ENCODE measurements around the gene DDAH2. TPM values are rescaled to one million over a fixed set of nuclear protein-coding genes. Genes with fewer than 3 reads are reported as not detected.

DDAH2 gene
- total RNA-seq, 4 donors from 2014 or later = 65.7 to 124 (median 106) TPM

DNA sequence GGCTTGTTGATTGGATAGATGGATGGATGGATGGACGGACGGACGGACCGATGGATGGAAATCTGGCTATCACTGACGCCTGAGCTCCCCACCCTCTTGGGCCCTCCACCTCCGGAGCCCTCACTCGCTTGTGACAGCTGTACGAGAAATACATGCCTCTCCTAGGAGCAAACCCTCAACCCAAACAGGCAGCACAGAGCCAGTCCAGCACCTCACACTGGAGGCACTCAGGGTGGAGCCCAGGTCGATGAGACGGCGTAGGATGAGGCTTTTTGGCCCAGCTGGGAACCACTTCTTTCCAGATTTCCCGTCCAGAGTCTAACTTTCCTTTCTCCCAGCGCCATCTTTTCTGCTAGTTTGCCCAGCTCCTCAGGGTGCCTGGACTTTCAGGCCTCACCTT, 45.5 kb downstream of the DDAH2 start:
- no peak for TF ChIP-seq CTCF (IDR thresholded peaks at IDR 0.05)
- no peak for TF ChIP-seq POLR2A (IDR thresholded peaks at IDR 0.05)
- H3K4me3 ChIP-seq (ENCODE audit: low read depth, poor library complexity, severe bottlenecking) = no peak overlapping the region
- no peak for DNase-seq (ENCODE audit: low spot score in 2 of 2)
- WGBS, 2 donors = 75 to 84% methylated on average over 13 of the region's 13 CpGs
- intact Hi-C loops (cut with DNase I; ENCODE audit: low total_unique reads) = no loop called here

DNA sequence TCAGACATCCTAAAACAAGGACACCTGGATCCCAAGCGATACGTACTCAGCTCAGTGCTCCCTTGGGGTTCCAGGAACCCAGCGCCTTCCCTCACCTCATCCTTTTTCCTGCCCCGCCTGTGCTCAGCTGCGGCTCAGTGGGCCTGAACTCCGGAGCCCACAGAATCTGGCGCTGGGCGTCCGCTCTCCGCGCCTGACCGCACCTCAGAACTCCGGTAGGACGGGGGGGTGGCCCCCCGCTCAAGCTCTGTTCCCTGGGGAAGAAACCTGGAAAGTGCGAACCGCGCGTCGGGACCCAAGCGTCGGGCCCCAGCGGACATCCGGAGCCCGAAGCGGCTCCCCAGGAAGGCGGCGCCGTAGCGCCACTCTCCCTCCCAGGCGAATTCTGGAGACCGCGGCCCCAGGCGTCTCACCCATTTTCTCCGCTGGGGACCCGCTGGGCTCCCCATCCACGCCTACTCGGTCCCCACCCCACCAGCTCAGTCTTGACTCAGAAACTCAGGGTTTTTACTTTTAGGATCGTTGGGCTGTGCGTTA, 47.9 kb downstream of the DDAH2 start:
- H3K4me3 ChIP-seq (ENCODE audit: low read depth, poor library complexity, severe bottlenecking) = peak overlapping the region; percentile 19
- intact Hi-C loops (cut with DNase I; ENCODE audit: low total_unique reads) = no loop called here
- DNase-seq (ENCODE audit: low spot score in 2 of 2) = no peak
- WGBS, 2 donors = 0 to 2% methylated on average over 22 to 29 of the region's 40 CpGs
- TF ChIP-seq POLR2A (IDR thresholded peaks at IDR 0.05) = no peak
- no peak for TF ChIP-seq CTCF (IDR thresholded peaks at IDR 0.05)

GRCh38 chr6:31680226-31681134, 48.6 kb downstream of the DDAH2 start, which contains the start of gene LY6G5C:
LY6G5C (minus strand) TSS chr6:31681067; CDS start chr6:31680373, 694 bp downstream.
- TF ChIP-seq POLR2A (IDR thresholded peaks at IDR 0.05) (no peak), CTCF (IDR thresholded peaks at IDR 0.05) (peak in 1 of 3 donors; percentile 60)
- H3K4me3 ChIP-seq (ENCODE audit: low read depth, poor library complexity, severe bottlenecking) = peak within 1 kb of the TSS; percentile 19
- peak; percentile 86 to 95 for DNase-seq (ENCODE audit: low spot score in 2 of 2)
- WGBS, 2 donors = 13 to 14% methylated on average over 17 of the region's 17 CpGs
- intact Hi-C loops (cut with DNase I; ENCODE audit: low total_unique reads) = no loop called here

GRCh38 chr6:31677955-31678354, 51.1 kb downstream of the DDAH2 start:
- no peak overlapping the region for H3K4me3 ChIP-seq (ENCODE audit: low read depth, poor library complexity, severe bottlenecking)
- 68 to 83% methylated on average over 8 of the region's 8 CpGs for WGBS, 2 donors
- no peak for DNase-seq (ENCODE audit: low spot score in 2 of 2)
- TF ChIP-seq POLR2A (IDR thresholded peaks at IDR 0.05) = no peak
- TF ChIP-seq CTCF (IDR thresholded peaks at IDR 0.05) = no peak
- intact Hi-C loops (cut with DNase I; ENCODE audit: low total_unique reads) = no loop called here

Small RNA genes within 50 kb of the gene (microRNA-seq; reads per million reads assigned to microRNA genes)
- 0 reads per million in 2 donors for gene MIR4646 (ENCODE audit: borderline number of aligned reads in 1 of 2, borderline replicate concordance in 2 of 2)

Other genes with a start within 250 kb of the DDAH2 start
- 1 to 10 TPM in 2 of 4 donors, under 1 TPM in 2; 0.61 to 2.6 (median 1.2) TPM for gene MICB, start 231.2 kb downstream of the DDAH2 start, total RNA-seq
- gene MCCD1, start 200.3 kb downstream of the DDAH2 start, total RNA-seq = not detected
- gene DDX39B, start 187.3 kb downstream of the DDAH2 start, total RNA-seq = 100 to 1,000 TPM; 176 to 355 (median 238) TPM
- gene ATP6V1G2, start 182.7 kb downstream of the DDAH2 start, total RNA-seq = 1 to 10 TPM in 1 of 4 donors, under 1 TPM in 1, not detected in 2; 0.46 to 1.3 TPM
- 10 to 100 TPM; 25.2 to 44.4 (median 28.5) TPM for gene NFKBIL1, start 181.7 kb downstream of the DDAH2 start, total RNA-seq
- gene LTA, start 157.0 kb downstream of the DDAH2 start, total RNA-seq = not detected
- gene TNF, start 153.7 kb downstream of the DDAH2 start, total RNA-seq = 1 to 10 TPM in 1 of 4 donors, under 1 TPM in 3; 0.38 to 1.4 (median 0.59) TPM
- gene LTB, start 146.9 kb downstream of the DDAH2 start, total RNA-seq = 1 to 10 TPM in 1 of 4 donors, not detected in 3; 1.1 TPM
- 1 to 10 TPM; 1.6 to 7.0 (median 4.4) TPM for gene LST1, start 143.0 kb downstream of the DDAH2 start, total RNA-seq
- gene NCR3, start 136.3 kb downstream of the DDAH2 start, total RNA-seq = not detected
- gene AIF1, start 114.1 kb downstream of the DDAH2 start, total RNA-seq = 10 to 100 TPM in 1 of 4 donors, 1 to 10 TPM in 3; 4.8 to 13.7 (median 7.2) TPM
- 100 to 1,000 TPM in 1 of 4 donors, 10 to 100 TPM in 3; 57.4 to 131 (median 73.7) TPM for gene PRRC2A, start 108.6 kb downstream of the DDAH2 start, total RNA-seq
- 100 to 1,000 TPM; 255 to 338 (median 287) TPM for gene BAG6, start 76.6 kb downstream of the DDAH2 start, total RNA-seq
- 1 to 10 TPM; 1.7 to 7.2 (median 2.5) TPM for gene APOM, start 73.4 kb downstream of the DDAH2 start, total RNA-seq
- gene C6orf47, start 68.5 kb downstream of the DDAH2 start, total RNA-seq = 10 to 100 TPM; 35.8 to 39.9 (median 37.2) TPM
- gene GPANK1, start 64.3 kb downstream of the DDAH2 start, total RNA-seq = 10 to 100 TPM; 22.3 to 32.5 (median 24.3) TPM
- 100 to 1,000 TPM; 328 to 447 (median 416) TPM for gene CSNK2B, start 63.2 kb downstream of the DDAH2 start, total RNA-seq
- gene LY6G5B, start 59.3 kb downstream of the DDAH2 start, total RNA-seq = 10 to 100 TPM in 1 of 4 donors, 1 to 10 TPM in 3; 4.2 to 21.3 (median 7.1) TPM
- 1 to 10 TPM in 1 of 4 donors, not detected in 3; 1.6 TPM for gene LY6G5C, start 48.2 kb downstream of the DDAH2 start, total RNA-seq
- gene ABHD16A, start 26.0 kb downstream of the DDAH2 start, total RNA-seq = 10 to 100 TPM; 49.9 to 61.8 (median 52.0) TPM
- gene LY6G6F, start 22.4 kb downstream of the DDAH2 start, total RNA-seq = not detected
- 1 to 10 TPM in 1 of 4 donors, not detected in 3; 9.5 TPM for gene LY6G6D, start 14.0 kb downstream of the DDAH2 start, total RNA-seq
- gene LY6G6C, start 7.6 kb downstream of the DDAH2 start, total RNA-seq = 100 to 1,000 TPM; 189 to 513 (median 237) TPM
- gene MPIG6B, start 5.9 kb downstream of the DDAH2 start, total RNA-seq = 10 to 100 TPM in 1 of 4 donors, 1 to 10 TPM in 3; 6.0 to 10.5 (median 7.9) TPM
- 100 to 1,000 TPM; 293 to 430 (median 393) TPM for gene CLIC1, start 7.2 kb upstream of the DDAH2 start, total RNA-seq
- 10 to 100 TPM in 3 of 4 donors, 1 to 10 TPM in 1; 7.8 to 13.8 (median 11.4) TPM for gene MSH5, start 10.7 kb upstream of the DDAH2 start, total RNA-seq
- gene SAPCD1, start 33.4 kb upstream of the DDAH2 start, total RNA-seq = 10 to 100 TPM; 25.3 to 80.6 (median 55.3) TPM
- 1 to 10 TPM in 3 of 4 donors, under 1 TPM in 1; 0.49 to 4.8 (median 1.4) TPM for gene VWA7, start 48.0 kb upstream of the DDAH2 start, total RNA-seq
- 10 to 100 TPM; 39.2 to 53.9 (median 46.9) TPM for gene VARS1, start 66.5 kb upstream of the DDAH2 start, total RNA-seq
- 10 to 100 TPM; 24.7 to 34.5 (median 28.7) TPM for gene LSM2, start 77.7 kb upstream of the DDAH2 start, total RNA-seq
- 1 to 10 TPM; 1.3 to 2.3 (median 1.8) TPM for gene HSPA1L, start 86.0 kb upstream of the DDAH2 start, total RNA-seq
- gene HSPA1A, start 86.2 kb upstream of the DDAH2 start, total RNA-seq = 100 to 1,000 TPM; 237 to 342 (median 321) TPM
- 100 to 1,000 TPM; 378 to 549 (median 420) TPM for gene HSPA1B, start 98.4 kb upstream of the DDAH2 start, total RNA-seq
- gene NEU1, start 133.5 kb upstream of the DDAH2 start, total RNA-seq = 10 to 100 TPM; 29.1 to 47.6 (median 39.6) TPM
- gene SLC44A4, start 149.7 kb upstream of the DDAH2 start, total RNA-seq = 1 to 10 TPM; 1.6 to 5.2 (median 3.2) TPM
- gene EHMT2, start 168.4 kb upstream of the DDAH2 start, total RNA-seq = 10 to 100 TPM; 25.5 to 39.3 (median 33.6) TPM
- 1 to 10 TPM in 1 of 4 donors, under 1 TPM in 3; 0.25 to 1.6 (median 0.77) TPM for gene ZBTB12, start 172.8 kb upstream of the DDAH2 start, total RNA-seq
- gene C2, start 198.4 kb upstream of the DDAH2 start, total RNA-seq = 1 to 10 TPM; 4.9 to 7.7 (median 6.7) TPM
- gene CFB, start 216.8 kb upstream of the DDAH2 start, total RNA-seq = 10 to 100 TPM in 1 of 4 donors, 1 to 10 TPM in 3; 1.4 to 13.1 (median 4.5) TPM
- 10 to 100 TPM; 53.2 to 88.2 (median 83.4) TPM for gene NELFE, start 229.7 kb upstream of the DDAH2 start, total RNA-seq
- 10 to 100 TPM; 23.3 to 57.8 (median 32.3) TPM for gene SKIC2, start 229.9 kb upstream of the DDAH2 start, total RNA-seq
- 10 to 100 TPM; 14.6 to 19.9 (median 16.4) TPM for gene DXO, start 242.8 kb upstream of the DDAH2 start, total RNA-seq